H1 (cell line): ENCODE data around the gene INPP5A. TPM values are rescaled to one million over a fixed set of nuclear protein-coding genes. Genes with fewer than 3 reads are reported as not detected.

ENCODE experiments used
- CTCF ChIA-PET: fragments of 300-600 bp; sonication (Branson Sonifier 250); formaldehyde crosslinking; loops from one replicate; lab custom pipeline; 2021; ENCODE audit not compliant: partially characterized antibody; lab: Charles Lee
- POLR2A ChIA-PET: fragments of 300-600 bp; sonication (Branson Sonifier 250); formaldehyde crosslinking; loops from one replicate; lab custom pipeline; 2021; ENCODE audit warnings: inconsistent platforms; ENCODE audit not compliant: partially characterized antibody; lab: Charles Lee
- DNase-seq, 2 experiments: peaks; one replicate each; pipeline versions ENCODE4 v3.0.0 to v3.0.0-alpha.2; 2010 to 2022; ENCODE audit warnings: low spot score in 2 of 2, low read depth in 1 of 2, mixed read lengths in 1 of 2
- FAIRE-seq: peaks from 2 replicates; lab custom pipeline; 2011; peaks lifted over from hg19 to GRCh38; lab: Jason Lieb, UNC
- H2AFZ ChIP-seq: 2 replicates; pipeline ENCODE4 v1.8.1; 2012; ENCODE audit warnings: low read length, inconsistent platforms
- H2AK5ac ChIP-seq: 2 replicates; pipeline ENCODE4 v1.6.1; 2013; ENCODE audit warnings: low read depth, low read length
- H2BK120ac ChIP-seq: replicated peaks from 2 replicates; pipeline ENCODE3; 2013; ENCODE audit warnings: low read depth, low read length, inconsistent platforms
- H2BK12ac ChIP-seq: 2 replicates; pipeline ENCODE4 v1.6.1; 2013; ENCODE audit warnings: low read depth, low read length
- H2BK15ac ChIP-seq: 2 replicates; pipeline ENCODE4 v1.6.1; 2013; ENCODE audit warnings: low read length
- H2BK20ac ChIP-seq: 2 replicates; pipeline ENCODE4 v1.6.1; 2013; ENCODE audit warnings: low read length
- H2BK5ac ChIP-seq: 2 replicates; pipeline ENCODE4 v1.6.1; 2013; ENCODE audit warnings: low read depth, low read length
- H3K14ac ChIP-seq: 2 replicates; pipeline ENCODE4 v1.6.1; 2013; ENCODE audit warnings: inconsistent platforms; ENCODE audit not compliant: insufficient read length
- H3K18ac ChIP-seq: 2 replicates; pipeline ENCODE4 v1.6.1; 2013; ENCODE audit warnings: low read length; ENCODE audit errors: extremely low read depth
- H3K23ac ChIP-seq: 2 replicates; pipeline ENCODE4 v1.6.1; 2013; ENCODE audit warnings: inconsistent platforms; ENCODE audit not compliant: insufficient read length
- H3K23me2 ChIP-seq: 2 replicates; pipeline ENCODE4 v1.6.1; 2013; ENCODE audit warnings: low read depth, low read length
- H3K27ac ChIP-seq: 2 replicates; pipeline ENCODE4 v1.6.1; 2011; ENCODE audit warnings: low read depth, low read length, inconsistent platforms
- H3K27me3 ChIP-seq, 4 experiments: replicated peaks in 1 of 4; 1 replicate in 1 of 4; 2 replicates in 3 of 4; pipeline versions ENCODE4 v1.6.1 to v1.8.1; 2011 to 2013; ENCODE audit warnings: low read length in 3 of 4, mild to moderate bottlenecking in 3 of 4, inconsistent platforms in 2 of 4, mixed read lengths in 2 of 4, moderate library complexity in 1 of 4; ENCODE audit not compliant: control insufficient read depth in 3 of 4, insufficient read depth in 3 of 4; ENCODE audit errors: extremely low read depth in 1 of 4
- H3K36me3 ChIP-seq, 4 experiments: 2 replicates each; pipeline versions ENCODE4 v1.6.1 to v1.8.1; 2011 to 2013; ENCODE audit warnings: mild to moderate bottlenecking in 4 of 4, low read length in 3 of 4, moderate library complexity in 2 of 4, control low read depth in 1 of 4, inconsistent platforms in 1 of 4; ENCODE audit not compliant: insufficient read depth in 4 of 4, control insufficient read depth in 2 of 4
- H3K4ac ChIP-seq: replicated peaks from 2 replicates; pipeline ENCODE3; 2013; ENCODE audit warnings: low read length, low read depth, mixed read lengths, inconsistent platforms; ENCODE audit not compliant: insufficient read length
- H3K4me1 ChIP-seq, 4 experiments: replicated peaks in 1 of 4; 1 replicate in 1 of 4; 2 replicates in 3 of 4; pipeline versions ENCODE4 v1.6.1 to v1.8.1; 2011 to 2013; ENCODE audit warnings: low read length in 3 of 4, inconsistent platforms in 2 of 4, mixed read lengths in 1 of 4; ENCODE audit not compliant: insufficient read depth in 4 of 4, control insufficient read depth in 3 of 4
- H3K4me2 ChIP-seq, 2 experiments: 2 replicates each; pipeline versions ENCODE4 v1.6.1 to v1.8.1; 2011 to 2013; ENCODE audit warnings: low read depth in 2 of 2, low read length in 2 of 2, control low read depth in 1 of 2, inconsistent platforms in 1 of 2, mild to moderate bottlenecking in 1 of 2; ENCODE audit not compliant: insufficient read depth in 1 of 2
- H3K4me3 ChIP-seq, 4 experiments: fragments of 200-600, 300-600 bp in 1 of 4; sonication (generic), shearing (Covaris generic), sonication (Bioruptor Twin) in 1 of 4; 2 replicates each; pipeline versions ENCODE4 v1.5.1 to v1.8.1; 2011 to 2016; ENCODE audit warnings: low read length in 4 of 4, low read depth in 3 of 4, control low read depth in 2 of 4, inconsistent platforms in 2 of 4, mild to moderate bottlenecking in 2 of 4, mixed read lengths in 1 of 4, moderate library complexity in 1 of 4; ENCODE audit not compliant: insufficient read depth in 2 of 4; ENCODE audit errors: extremely low read depth in 1 of 4
- H3K56ac ChIP-seq: replicated peaks from 2 replicates; pipeline ENCODE3; 2013; ENCODE audit warnings: low read depth, mild to moderate bottlenecking, mixed read lengths, low read length, inconsistent platforms; ENCODE audit not compliant: insufficient read length
- H3K79me1 ChIP-seq: 2 replicates; pipeline ENCODE4 v1.6.1; 2013; ENCODE audit warnings: low read depth, low read length, control low read depth
- H3K79me2 ChIP-seq, 2 experiments: 2 replicates each; pipeline versions ENCODE4 v1.6.1 to v1.8.1; 2012 to 2013; ENCODE audit warnings: low read length in 2 of 2, mild to moderate bottlenecking in 2 of 2, inconsistent platforms in 1 of 2; ENCODE audit not compliant: insufficient read depth in 2 of 2, control insufficient read depth in 1 of 2
- H3K9ac ChIP-seq, 4 experiments: replicated peaks in 1 of 4; 1 replicate in 1 of 4; 2 replicates in 3 of 4; pipeline versions ENCODE4 v1.6.1 to v1.8.1; 2011 to 2013; ENCODE audit warnings: low read depth in 3 of 4, low read length in 3 of 4, control low read depth in 2 of 4, mild to moderate bottlenecking in 2 of 4, moderate library complexity in 2 of 4, inconsistent platforms in 1 of 4; ENCODE audit errors: extremely low read depth in 1 of 4
- H3K9me3 ChIP-seq, 2 experiments: 2 replicates each; pipeline versions ENCODE4 v1.6.1 to v1.8.1; 2012 to 2013; ENCODE audit warnings: mild to moderate bottlenecking in 2 of 2, moderate library complexity in 2 of 2, control low read depth in 1 of 2, inconsistent platforms in 1 of 2, low read depth in 1 of 2, low read length in 1 of 2, mixed read lengths in 1 of 2; ENCODE audit not compliant: insufficient read depth in 2 of 2
- H4K20me1 ChIP-seq, 2 experiments: replicated peaks in 1 of 2; 2 replicates each; pipeline versions ENCODE3 to v1.8.1; 2011 to 2013; ENCODE audit warnings: inconsistent platforms in 2 of 2, low read length in 2 of 2, mild to moderate bottlenecking in 1 of 2; ENCODE audit not compliant: insufficient read depth in 2 of 2, control insufficient read depth in 1 of 2
- H4K5ac ChIP-seq: 2 replicates; pipeline ENCODE4 v1.6.1; 2013; ENCODE audit warnings: low read length, low read depth, mixed read lengths, inconsistent platforms; ENCODE audit not compliant: insufficient read length
- H4K8ac ChIP-seq: 2 replicates; pipeline ENCODE4 v1.8.0; 2013; ENCODE audit warnings: mild to moderate bottlenecking, moderate library complexity, low read length, inconsistent platforms; ENCODE audit not compliant: insufficient read depth; ENCODE audit errors: extremely low read depth
- H4K91ac ChIP-seq: replicated peaks from 2 replicates; pipeline ENCODE3; 2013; ENCODE audit warnings: low read length, mixed read lengths, inconsistent platforms; ENCODE audit not compliant: insufficient read length
- BACH1 ChIP-seq: IDR thresholded peaks from 2 replicates; pipeline ENCODE4 v1.6.1; 2012; ENCODE audit warnings: low read length, improper control_type of control experiment
- BCL11A ChIP-seq, 2 experiments: IDR thresholded peaks; one replicate each; pipeline ENCODE4 v1.6.1; 2011; ENCODE audit warnings: low read depth in 2 of 2, low read length in 2 of 2, mild to moderate bottlenecking in 2 of 2
- BRCA1 ChIP-seq: IDR thresholded peaks from 2 replicates; pipeline ENCODE4 v1.6.1; 2012; ENCODE audit warnings: low read depth, low read length, improper control_type of control experiment
- CHD2 ChIP-seq: IDR thresholded peaks from 2 replicates; pipeline ENCODE4 v1.6.1; 2012; ENCODE audit warnings: low read length, improper control_type of control experiment
- CTBP2 ChIP-seq: IDR thresholded peaks from 2 replicates; pipeline ENCODE4 v1.7.0; 2011; ENCODE audit warnings: borderline replicate concordance, mild to moderate bottlenecking, moderate library complexity, mixed read lengths, low read length; ENCODE audit not compliant: insufficient read depth, insufficient read length
- JUND ChIP-seq: IDR thresholded peaks from 2 replicates; pipeline ENCODE4 v1.6.1; 2011; ENCODE audit warnings: mild to moderate bottlenecking, improper control_type of control experiment, low read length
- MAX ChIP-seq: IDR thresholded peaks from 2 replicates; pipeline ENCODE4 v1.6.1; 2012; ENCODE audit warnings: inconsistent platforms
- NRF1 ChIP-seq: IDR thresholded peaks from 2 replicates; pipeline ENCODE4 v1.6.1; 2011; ENCODE audit warnings: mild to moderate bottlenecking, low read depth, low read length, improper control_type of control experiment
- POU5F1 ChIP-seq: IDR thresholded peaks from 2 replicates; pipeline ENCODE4 v1.6.1; 2011; ENCODE audit warnings: low read depth, mild to moderate bottlenecking, low read length, moderate library complexity
- SP2 ChIP-seq: IDR thresholded peaks from 2 replicates; pipeline ENCODE4 v1.6.1; 2012; ENCODE audit warnings: mild to moderate bottlenecking, low read length, inconsistent platforms
- SUZ12 ChIP-seq: fragments of 200-600 bp; sonication (generic); IDR thresholded peaks from 2 replicates; pipeline ENCODE4 v1.6.1; 2012; ENCODE audit warnings: mild to moderate bottlenecking, inconsistent platforms, low read length, moderate library complexity, mixed read lengths
- TBP ChIP-seq: IDR thresholded peaks from 2 replicates; pipeline ENCODE4 v1.6.1; 2011; ENCODE audit warnings: low read depth, low read length, improper control_type of control experiment
- TCF12 ChIP-seq: IDR thresholded peaks from 2 replicates; pipeline ENCODE4 v1.6.1; 2011; ENCODE audit warnings: low read depth, mild to moderate bottlenecking, low read length
- WGBS, 2 experiments: shearing (Covaris generic) in 1 of 2; methylation state at CpG; one replicate each; pipeline versions ENCODE4 v1.1.6 to v1.1.7; 2013 to 2015; ENCODE audit warnings: low lambda C conversion rate in 2 of 2, mixed read lengths in 2 of 2, inconsistent platforms in 1 of 2, low coverage in 1 of 2, missing lambda C conversion rate in 1 of 2; ENCODE audit not compliant: insufficient replicate concordance in 2 of 2, insufficient coverage in 1 of 2, insufficient read length in 1 of 2; ENCODE audit errors: extremely low coverage in 1 of 2, missing lambda C conversion rate in 1 of 2; 5-methylcytosine and 5-hydroxymethylcytosine counted together
- polyA plus RNA-seq, 7 experiments: library from polyadenylated mRNA; depleted of rRNA in 3 of 7; stranded (reverse) in 5 of 7; unstranded in 2 of 7; fragments of >200 nt in 5 of 7; fragments of 200-250 nt in 2 of 7; gene quantifications; 1 replicate in 5 of 7; 2 replicates in 1 of 7; 4 replicates in 1 of 7; pipeline versions ENCODE4 v1.2.1 to v1.2.3, GENCODE V29; 2011 to 2013; ENCODE audit warnings: missing spikeins in 2 of 7, mixed read lengths in 2 of 7
- total RNA-seq: library from RNA; stranded (reverse); fragmentation: NEBNext Ultra II Directional; extraction: Animal tissue kit (Norgen Biotek cat#: 25700); gene quantifications from 2 replicates; pipeline ENCODE4 v1.2.1, GENCODE V29; 2021
- TF ChIP-seq, protein P1 (sequence below): IDR thresholded peaks from 2 replicates; pipeline ENCODE4 v1.6.1; 2011; ENCODE audit warnings: low read length, improper control_type of control experiment

INPP5A gene
- total and polyA plus RNA-seq, 2 of the 8 experiments (the other 6 are each of a cell fraction or from before 2014, with no cell fraction given): 19.7 to 27.5 TPM

DNA sequence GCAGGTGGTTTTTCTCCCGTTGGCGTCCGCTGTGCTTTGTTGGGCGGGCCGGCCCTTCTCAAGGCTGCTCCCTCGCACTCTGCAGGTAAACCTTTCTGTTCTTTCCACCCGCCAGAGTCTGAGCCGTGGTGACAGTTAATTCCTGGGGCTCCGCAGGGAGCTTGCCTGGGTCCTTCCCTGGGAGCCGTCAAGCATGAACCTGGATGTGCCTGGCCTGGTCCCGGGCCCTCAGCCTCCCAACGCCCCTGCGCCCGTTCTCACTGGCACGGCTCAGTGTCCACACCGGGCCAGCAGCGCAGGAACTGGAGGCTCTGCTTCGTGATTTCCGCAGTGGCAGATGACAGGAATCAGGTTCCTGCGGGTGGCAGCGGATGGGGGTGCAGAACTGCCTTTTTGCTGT, 259.3 kb downstream of the INPP5A start:
- no peaks in the 10 kb centered on the region for H3K79me2 ChIP-seq
- no peak overlapping the region for H3K23ac ChIP-seq
- H3K9ac ChIP-seq: no peak overlapping the region
- no peaks in the 10 kb centered on the region; a peak in 1 of 7 replicates for H3K27me3 ChIP-seq
- no peak overlapping the region for H2BK20ac ChIP-seq
- H4K8ac ChIP-seq: no peak overlapping the region; the same call in 1 of the 2 replicates
- H3K4ac ChIP-seq: no peak overlapping the region
- ChIA-PET POLR2A (interaction anchor here (0.6 kb wide), 1 partner anchor 529 kb away, joined by 3 read pairs; no protein-coding TSS in a partner anchor), CTCF (interaction anchor here (0.8 kb wide), 1 partner anchor 142 kb away, joined by 4 read pairs; no protein-coding TSS in a partner anchor)
- H2BK15ac ChIP-seq: no peak overlapping the region
- no peak overlapping the region for H3K56ac ChIP-seq
- no peak overlapping the region for H3K27ac ChIP-seq
- 91% methylated on average over 20 of the region's 21 CpGs; no CpG with 5 or more reads in 1 of the 2 experiments for WGBS, 2 experiments
- H2BK5ac ChIP-seq: no peak overlapping the region
- H3K9me3 ChIP-seq: peaks cover 3 to 4% of the 10 kb centered on the region in 2 experiments; a peak in 3 of 4 replicates
- H2BK12ac ChIP-seq: no peak overlapping the region
- no peaks in the 10 kb centered on the region for H3K23me2 ChIP-seq
- H3K4me1 ChIP-seq: no peaks in the 10 kb centered on the region
- H2AFZ ChIP-seq: no peak overlapping the region
- H2BK120ac ChIP-seq: no peak overlapping the region
- H3K36me3 ChIP-seq: no peaks in the 10 kb centered on the region
- FAIRE-seq: no peak
- no peak overlapping the region for H3K4me3 ChIP-seq
- no peak overlapping the region for H3K18ac ChIP-seq
- no peaks in the 10 kb centered on the region for H4K20me1 ChIP-seq
- no peak overlapping the region for H2AK5ac ChIP-seq
- H4K5ac ChIP-seq: no peak overlapping the region
- DNase-seq: no peak
- H3K79me1 ChIP-seq: no peaks in the 10 kb centered on the region
- H3K14ac ChIP-seq: no peak overlapping the region
- no peak overlapping the region for H4K91ac ChIP-seq
- H3K4me2 ChIP-seq: no peak overlapping the region
- TF ChIP-seq CTBP2: no peak
- TF ChIP-seq BRCA1: no peak
- TF ChIP-seq CHD2: no peak
- TF ChIP-seq BACH1: no peak
- TF ChIP-seq NRF1: no peak
- no peak for TF ChIP-seq JUND
- TF ChIP-seq MAX: no peak
- TF ChIP-seq POU5F1: no peak
- TF ChIP-seq, protein P1, sequence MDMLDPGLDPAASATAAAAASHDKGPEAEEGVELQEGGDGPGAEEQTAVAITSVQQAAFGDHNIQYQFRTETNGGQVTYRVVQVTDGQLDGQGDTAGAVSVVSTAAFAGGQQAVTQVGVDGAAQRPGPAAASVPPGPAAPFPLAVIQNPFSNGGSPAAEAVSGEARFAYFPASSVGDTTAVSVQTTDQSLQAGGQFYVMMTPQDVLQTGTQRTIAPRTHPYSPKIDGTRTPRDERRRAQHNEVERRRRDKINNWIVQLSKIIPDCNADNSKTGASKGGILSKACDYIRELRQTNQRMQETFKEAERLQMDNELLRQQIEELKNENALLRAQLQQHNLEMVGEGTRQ: no peak
- no peak for TF ChIP-seq TCF12
- TF ChIP-seq BCL11A (IDR thresholded peaks at IDR 0.05; ENCODE audit: low read depth in 2 of 2, low read length in 2 of 2): no peak
- TF ChIP-seq SUZ12: no peak
- TF ChIP-seq TBP: no peak
- no peak for TF ChIP-seq SP2
